RWPE1 (cell line): ENCODE measurements around the gene LATS2.

Source experiments
- CTCF ChIA-PET: fragments of 350-600 bp; sonication (Branson Sonifier 250); formaldehyde crosslinking; extraction: SDS; loops from one replicate; lab custom pipeline; 2021; lab: Yijun Ruan, JAX
- POLR2A ChIA-PET: fragments of 400-600 bp; formaldehyde crosslinking; extraction: SDS; loops from one replicate; lab custom pipeline; 2020; ENCODE audit warnings: antibody characterized with exemption; ENCODE audit not compliant: low non-redundant PET; lab: Yijun Ruan, JAX
- DNase-seq: peaks from one replicate; pipeline ENCODE4 v3.0.0; 2012; ENCODE audit warnings: low spot score
- H3K27ac ChIP-seq: fragments of 450-650 bp; 2 replicates; pipeline ENCODE4 v1.5.1; 2017
- CTCF ChIP-seq: fragments of 450-650 bp; conservative IDR thresholded peaks from 2 replicates; pipeline ENCODE4 v1.5.1; 2017; ENCODE audit warnings: low read depth, mild to moderate bottlenecking

Gene LATS2

DNA sequence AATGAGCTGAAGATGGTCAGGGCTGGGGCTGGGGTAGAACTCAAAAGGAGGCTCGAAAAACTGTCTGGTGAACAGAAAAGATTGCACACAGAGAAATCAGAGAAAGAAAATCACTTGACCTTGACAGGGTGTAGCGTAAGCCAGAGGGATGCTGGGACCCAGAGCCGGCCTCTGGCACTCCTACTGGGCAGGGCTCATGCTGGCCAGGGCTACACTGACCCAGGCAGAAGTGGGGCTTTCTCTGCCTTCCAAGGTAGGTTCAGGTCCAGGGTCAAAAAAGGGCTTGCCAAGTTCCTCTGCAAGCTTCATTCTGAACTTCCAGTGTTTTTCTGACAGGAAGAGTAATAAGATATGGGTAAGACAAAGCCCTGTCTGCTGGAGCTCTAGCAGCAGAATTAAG lies 56.2 kb downstream of the LATS2 start:
- DNase-seq = no peak
- no peak overlapping the region for H3K27ac ChIP-seq
- ChIA-PET POLR2A (no interaction called here), CTCF (no interaction called here)
- no peak for TF ChIP-seq CTCF

- DNase-seq = no peak
- no peak overlapping the region for H3K27ac ChIP-seq
- no peak for TF ChIP-seq CTCF
- POLR2A ChIA-PET = no interaction called here
- CTCF ChIA-PET = no interaction called here
Measured at GRCh38 chr13:21001471-21001870, 59.9 kb downstream of the LATS2 start.

GRCh38 chr13:21000647-21001046 lies 60.7 kb downstream of the LATS2 start:
- no peak overlapping the region for H3K27ac ChIP-seq
- TF ChIP-seq CTCF = no peak
- ChIA-PET POLR2A (no interaction called here), CTCF (no interaction called here)
- no peak for DNase-seq

- ChIA-PET POLR2A (no interaction called here), CTCF (no interaction called here)
- TF ChIP-seq CTCF = no peak
- no peak overlapping the region; the same call in 1 of the 2 replicates for H3K27ac ChIP-seq
- no peak for DNase-seq
Measured at GRCh38 chr13:20998649-20999415, 62.6 kb downstream of the LATS2 start.

DNA sequence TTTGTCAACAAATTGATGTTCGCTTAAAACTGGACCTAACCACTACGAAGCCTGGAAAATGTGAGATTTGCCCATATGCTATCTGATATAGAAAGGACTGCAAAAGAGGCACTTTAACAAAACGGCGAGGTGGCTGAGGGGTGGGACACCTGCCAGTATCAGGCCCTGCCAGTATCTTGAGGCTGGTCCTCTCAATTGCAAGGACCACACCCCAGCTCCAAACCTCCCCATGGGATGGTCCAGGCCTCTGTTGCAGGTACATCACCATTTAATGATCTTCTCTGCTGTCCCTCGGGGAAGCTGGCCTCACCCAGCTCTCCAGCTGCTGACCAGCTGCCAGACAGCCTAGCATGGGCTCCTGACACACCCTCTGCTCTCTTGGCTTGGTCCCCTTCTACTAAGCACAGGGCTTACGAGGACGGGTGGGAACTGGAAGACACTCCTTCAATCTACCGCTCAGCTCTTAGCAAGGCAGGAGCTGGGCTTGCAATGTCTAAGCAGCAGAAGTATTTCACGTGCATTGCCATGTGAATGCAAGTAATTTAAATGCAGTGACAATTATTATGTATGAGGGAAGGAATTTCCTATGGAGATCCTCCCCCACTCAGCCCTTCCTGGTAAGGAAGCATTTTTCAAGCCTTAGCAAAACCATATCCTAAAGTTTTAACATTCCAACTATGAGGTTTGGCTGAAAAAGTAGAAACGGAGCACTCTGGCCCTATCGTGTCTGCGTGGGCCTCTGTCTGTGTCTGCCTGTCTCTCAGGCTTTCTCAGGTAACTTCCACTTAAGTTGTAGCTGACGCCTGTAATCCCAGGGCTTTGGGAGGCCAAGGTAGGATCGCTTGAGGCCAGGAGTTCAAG lies 63.9 kb downstream of the LATS2 start:
- no peak for DNase-seq
- no peak for TF ChIP-seq CTCF
- ChIA-PET POLR2A (no interaction called here), CTCF (no interaction called here)
- peak overlapping the region; percentile 42 for H3K27ac ChIP-seq

GRCh38 chr13:20995245-20995838 lies 66.0 kb downstream of the LATS2 start:
- no peak overlapping the region for H3K27ac ChIP-seq
- POLR2A ChIA-PET = no interaction called here
- CTCF ChIA-PET = interaction anchor here (0.5 to 0.6 kb wide), 2 partner anchors 409 to 732 kb away, joined by 4 read pairs; no protein-coding TSS in a partner anchor
- TF ChIP-seq CTCF = no peak
- no peak for DNase-seq
